GM21515 (cell line): ENCODE data around the gene HRH1.
"Not testable (repeated sequence)": the region's sequence is repeated elsewhere in the genome, so short reads cannot be mapped to it uniquely, and the experiment has no call there.

Experiments used
- ATAC-seq: cut with Tn5 transposase; IDR thresholded peaks from one replicate; pipeline ENCODE4 v1.9.1; 2021; ENCODE audit not compliant: unreplicated experiment

The HRH1 gene

GRCh38 chr3:11154036-11154952 is at the start of gene HRH1:
HRH1 (plus strand) TSS chr3:11154493; CDS start chr3:11259038, 104,545 bp downstream.
- no peak for ATAC-seq

GRCh38 chr3:11113316-11113715 is 41.0 kb upstream of the HRH1 start:
- ATAC-seq, result not testable (repeated sequence)

GRCh38 chr3:11115548-11115947 is 38.7 kb upstream of the HRH1 start:
- ATAC-seq, result no peak

- ATAC-seq, result no peak
These were observed 37.8 kb upstream of the HRH1 start for GRCh38 chr3:11116336-11117059.

- ATAC-seq, result no peak
These were observed 36.7 kb upstream of the HRH1 start for GRCh38 chr3:11117591-11117990.

GRCh38 chr3:11118181-11118682 is 36.1 kb upstream of the HRH1 start:
- no peak for ATAC-seq

- no peak for ATAC-seq
These were observed 34.0 kb upstream of the HRH1 start for GRCh38 chr3:11120091-11120805.

- ATAC-seq, result no peak
These were observed 27.6 kb upstream of the HRH1 start for GRCh38 chr3:11126653-11127052.

- no peak for ATAC-seq
These were observed 25.3 kb upstream of the HRH1 start for GRCh38 chr3:11128682-11129632.

GRCh38 chr3:11130385-11130784 is 23.9 kb upstream of the HRH1 start:
- ATAC-seq, result no peak

GRCh38 chr3:11131371-11131770 is 22.9 kb upstream of the HRH1 start:
- no peak for ATAC-seq

- not testable (repeated sequence) for ATAC-seq
These were observed 22.4 kb upstream of the HRH1 start for GRCh38 chr3:11131886-11132285.

GRCh38 chr3:11132861-11133260 is 21.4 kb upstream of the HRH1 start:
- no peak for ATAC-seq

GRCh38 chr3:11134794-11135193 is 19.5 kb upstream of the HRH1 start:
- ATAC-seq, result no peak

- no peak for ATAC-seq
These were observed 18.2 kb upstream of the HRH1 start for GRCh38 chr3:11136116-11136515.

- ATAC-seq, result no peak
These were observed 17.3 kb upstream of the HRH1 start for GRCh38 chr3:11136830-11137626.

GRCh38 chr3:11137627-11137959 is 16.7 kb upstream of the HRH1 start:
- ATAC-seq, result no peak

- no peak for ATAC-seq
These were observed 15.9 kb upstream of the HRH1 start for GRCh38 chr3:11138371-11138770.

GRCh38 chr3:11140030-11140712 is 14.1 kb upstream of the HRH1 start:
- ATAC-seq, result peak; percentile 93
